Urinary bladder (tissue), 4 donors: Measurements from ENCODE around the gene WNT9B. TPM values are rescaled to one million over a fixed set of nuclear protein-coding genes. Genes with fewer than 3 reads are reported as not detected.

Source experiments
- DNase-seq: peaks from one replicate; pipeline ENCODE4 v3.0.0-alpha.2; 2015; ENCODE audit errors: extremely low spot score
- H3K27ac ChIP-seq: one replicate; pipeline ENCODE4 v1.5.1; 2013; ENCODE audit warnings: low read depth, mild to moderate bottlenecking, moderate library complexity
- H3K36me3 ChIP-seq: one replicate; pipeline ENCODE4 v1.6.1; 2013; ENCODE audit warnings: mild to moderate bottlenecking, moderate library complexity; ENCODE audit not compliant: insufficient read depth
- H3K4me1 ChIP-seq: one replicate; pipeline ENCODE4 v1.6.1; 2013; ENCODE audit warnings: mild to moderate bottlenecking, moderate library complexity; ENCODE audit not compliant: insufficient read depth
- H3K4me3 ChIP-seq: one replicate; pipeline ENCODE4 v1.5.1; 2013; ENCODE audit warnings: low read depth, low read length
- WGBS: extraction: QIAGEN DNeasy Blood & Tissue Kit; methylation state at CpG from one replicate; pipeline ENCODE4 v1.1.7; 2013; 5-methylcytosine and 5-hydroxymethylcytosine counted together
- polyA plus RNA-seq: library from polyadenylated mRNA; stranded (reverse); fragments of 200-250 nt; gene quantifications from one replicate; pipeline ENCODE4 v1.2.3, GENCODE V29; 2013
- total RNA-seq: library from RNA; depleted of rRNA; stranded (reverse); fragments of >200 nt; gene quantifications from one replicate; pipeline ENCODE4 v1.2.3, GENCODE V29; 2014
- donor health status: healthy with polysubstance abuse.
- donor health status: healthy.

Gene WNT9B
- total and polyA plus RNA-seq, 2 donors: 0.48 TPM; not detected in 1

DNA sequence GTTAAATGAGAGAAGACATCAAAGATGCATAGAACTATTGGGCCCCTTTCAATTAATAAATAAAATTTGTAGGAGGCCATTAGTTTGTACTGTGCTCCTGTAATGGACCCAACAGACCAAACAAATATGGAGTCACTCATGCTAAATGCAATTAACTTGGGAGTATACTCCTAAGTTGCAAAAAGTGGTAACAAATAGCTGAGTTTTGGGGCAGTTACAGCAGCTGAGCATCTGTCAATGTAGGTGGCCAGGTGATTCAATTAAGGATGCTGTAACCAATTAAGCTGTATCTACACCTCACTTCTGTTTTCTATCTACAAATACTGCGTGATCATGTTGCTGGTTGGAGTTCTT lies 34.9 kb downstream of the WNT9B start:
- no peak overlapping the region for H3K27ac ChIP-seq
- no peak for DNase-seq
- H3K4me3 ChIP-seq: no peak overlapping the region
- H3K4me1 ChIP-seq: no peaks in the 10 kb centered on the region
- WGBS: 90% methylated on average over 1 of the region's 1 CpG
- H3K36me3 ChIP-seq: no peaks in the 10 kb centered on the region

DNA sequence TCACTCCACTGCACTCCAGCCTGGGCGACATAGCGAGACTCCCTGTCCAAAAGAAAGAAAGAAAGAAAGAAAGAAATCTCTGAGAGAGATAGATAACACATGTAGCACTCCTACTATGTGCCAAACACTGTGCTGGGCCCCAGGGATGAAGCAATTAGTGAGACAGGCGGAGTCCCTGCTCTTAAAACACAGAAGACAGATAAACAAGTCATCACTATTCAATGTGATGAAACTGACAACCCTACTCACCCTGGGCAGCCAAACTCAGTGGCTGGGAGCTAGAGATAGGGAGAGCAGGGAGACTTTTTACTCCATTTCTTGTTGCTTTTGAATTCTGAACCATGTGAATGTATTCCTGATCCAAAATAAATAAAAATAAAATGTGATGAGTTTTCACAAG lies 36.3 kb downstream of the WNT9B start:
- no peak for DNase-seq
- Histone ChIP-seq H3K4me1 (no peaks in the 10 kb centered on the region), H3K36me3 (no peaks in the 10 kb centered on the region), H3K4me3 (no peak overlapping the region), H3K27ac (no peak overlapping the region)
- 79% methylated on average over 3 of the region's 3 CpGs for WGBS

DNA sequence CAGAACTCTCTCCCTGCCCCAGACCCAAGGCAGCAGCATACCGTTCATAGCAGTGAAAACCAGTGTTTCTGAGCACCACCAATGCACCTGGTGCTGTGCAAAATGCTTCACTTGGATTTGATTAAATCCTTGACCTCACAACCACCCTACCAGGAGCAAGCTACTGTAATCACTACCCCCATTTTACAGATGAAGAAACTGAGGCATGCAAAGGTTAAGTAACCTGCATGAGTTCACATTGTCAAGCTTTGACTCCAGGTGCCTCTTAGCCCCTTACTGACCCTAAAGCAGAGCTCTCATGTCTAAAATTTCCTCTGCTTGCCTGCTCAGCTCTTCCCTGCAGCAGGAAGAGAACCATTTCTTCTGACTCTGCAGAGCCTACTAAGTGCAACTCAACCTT lies 37.3 kb downstream of the WNT9B start:
- H3K4me3 ChIP-seq: no peak overlapping the region
- no peak for DNase-seq
- no peaks in the 10 kb centered on the region for H3K36me3 ChIP-seq
- no peaks in the 10 kb centered on the region for H3K4me1 ChIP-seq
- 73% methylated on average over 1 of the region's 1 CpG for WGBS
- no peak overlapping the region for H3K27ac ChIP-seq

DNA sequence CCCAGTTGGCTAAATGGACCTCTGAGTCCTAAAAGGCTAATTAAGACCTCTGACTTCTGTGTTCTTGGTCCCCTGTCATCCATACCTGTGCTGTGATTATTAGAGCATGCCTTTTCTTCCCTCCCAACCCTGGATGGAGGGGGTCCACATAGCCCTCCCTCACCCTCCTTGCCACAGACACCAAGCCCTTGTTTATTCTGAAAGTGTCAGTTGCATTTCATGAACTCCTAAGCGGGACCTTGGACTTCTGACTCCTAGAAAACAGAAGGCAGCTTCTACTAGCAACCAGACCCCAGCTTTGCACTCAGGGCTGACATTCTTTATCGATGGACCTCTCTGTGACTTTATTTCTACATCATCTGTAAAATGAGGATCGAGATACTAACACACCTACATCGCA lies 38.1 kb downstream of the WNT9B start:
- Histone ChIP-seq H3K4me1 (no peaks in the 10 kb centered on the region), H3K4me3 (no peak overlapping the region), H3K36me3 (no peaks in the 10 kb centered on the region), H3K27ac (no peak overlapping the region)
- WGBS: 74% methylated on average over 4 of the region's 4 CpGs
- no peak for DNase-seq

DNA sequence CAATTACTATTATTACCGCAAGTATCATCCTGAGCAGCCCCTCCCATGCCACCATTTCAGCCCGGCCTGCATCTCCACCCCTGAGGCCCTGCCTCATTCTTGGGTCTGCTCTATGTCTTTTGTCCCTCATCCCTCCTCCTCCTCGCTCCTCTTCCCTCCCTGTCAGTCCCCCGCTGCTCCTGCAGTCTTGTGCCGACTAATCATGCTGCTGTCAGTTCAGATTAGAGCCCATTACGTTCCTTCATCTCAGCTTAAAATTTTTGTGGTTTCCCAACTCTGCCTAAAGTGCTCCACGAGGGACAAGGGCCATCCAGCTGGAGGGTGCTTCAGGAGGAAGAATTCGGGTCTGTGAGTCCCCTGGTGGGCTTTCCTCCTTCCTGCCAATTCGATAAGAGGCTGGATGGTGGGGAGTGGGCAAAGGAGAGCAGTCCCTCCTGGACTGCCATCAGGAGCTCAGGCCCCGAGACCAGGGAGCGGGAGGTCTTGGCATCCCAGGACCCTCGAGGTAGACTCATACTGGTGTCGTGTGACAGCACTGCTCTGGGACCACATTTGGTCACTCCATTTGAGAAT lies 38.7 kb downstream of the WNT9B start:
- no peaks in the 10 kb centered on the region for H3K4me1 ChIP-seq
- no peak for DNase-seq

DNA sequence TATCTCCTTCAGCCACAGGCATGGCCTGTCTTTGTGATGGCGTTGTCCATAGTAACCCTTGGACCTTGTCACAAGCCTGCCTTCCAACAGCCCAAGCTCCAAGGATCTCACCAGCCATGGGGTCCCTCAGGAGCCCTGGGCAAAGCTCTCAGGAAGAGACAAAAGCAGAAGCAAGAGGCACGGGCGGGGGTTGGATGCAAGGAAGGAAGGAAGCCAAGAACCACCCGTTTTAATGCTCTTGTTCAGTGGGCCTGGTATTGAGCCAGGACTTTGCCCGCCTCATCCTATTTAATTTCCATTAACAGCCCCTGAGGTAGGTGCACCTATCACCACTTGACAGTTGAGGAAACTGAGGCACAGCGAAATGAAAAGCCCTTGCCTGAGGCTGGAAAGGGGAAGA lies 39.3 kb downstream of the WNT9B start:
- Histone ChIP-seq H3K27ac (no peak overlapping the region), H3K36me3 (no peaks in the 10 kb centered on the region), H3K4me1 (no peaks in the 10 kb centered on the region), H3K4me3 (no peak overlapping the region)
- DNase-seq: no peak
- WGBS: 63% methylated on average over 6 of the region's 6 CpGs

More for the DNA sequence above, 38.7 kb downstream of the WNT9B start:
- H3K27ac ChIP-seq: no peak overlapping the region
- no peaks in the 10 kb centered on the region for H3K36me3 ChIP-seq
- WGBS: 45% methylated on average over 13 of the region's 13 CpGs
- H3K4me3 ChIP-seq: no peak overlapping the region

DNA sequence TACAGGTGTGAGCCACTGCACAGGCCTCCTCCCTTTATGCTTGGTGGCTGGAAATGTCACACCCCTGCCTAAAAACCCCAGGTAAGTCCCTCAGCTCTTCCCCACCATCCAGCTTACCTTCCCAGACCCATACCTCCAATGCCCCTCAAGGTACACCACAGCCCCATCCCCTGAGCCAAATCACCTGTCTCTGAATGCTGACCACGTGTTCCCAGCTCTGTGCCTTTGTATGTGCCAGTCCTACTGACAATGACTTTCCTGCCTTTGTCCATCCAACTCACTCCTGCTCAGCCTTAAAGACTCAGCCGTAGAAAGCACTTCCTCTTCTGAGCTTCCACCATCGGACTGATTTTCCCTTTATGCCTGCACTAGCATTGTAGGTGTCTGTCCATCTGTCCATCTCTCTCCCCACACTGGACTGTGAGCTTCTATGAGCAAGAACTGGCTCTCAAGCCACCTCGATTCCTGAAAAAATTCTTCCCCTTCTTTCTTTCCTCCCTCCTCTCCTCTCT lies 40.9 kb downstream of the WNT9B start:
- Histone ChIP-seq H3K4me1 (no peaks in the 10 kb centered on the region), H3K27ac (no peak overlapping the region), H3K4me3 (no peak overlapping the region), H3K36me3 (no peaks in the 10 kb centered on the region)
- WGBS: 64% methylated on average over 4 of the region's 4 CpGs
- DNase-seq: no peak

DNA sequence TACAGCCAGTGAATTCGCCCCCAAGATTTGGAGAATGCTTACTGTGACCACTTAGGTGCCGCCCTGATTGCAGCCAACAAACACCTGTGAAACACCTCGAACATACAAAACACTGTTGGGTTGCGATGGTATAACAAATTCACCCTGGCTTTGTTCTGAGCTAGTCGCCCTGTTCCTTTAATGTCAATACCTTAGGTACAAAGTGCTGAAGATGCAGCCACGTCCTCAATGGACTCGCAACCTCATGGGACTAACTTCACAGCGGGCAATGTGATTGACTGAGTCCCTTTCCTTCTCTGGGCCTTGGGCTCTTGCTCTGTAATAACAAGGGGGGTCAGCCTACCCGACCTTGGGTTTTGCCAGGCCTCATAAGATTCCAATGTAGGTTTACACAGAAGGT lies 42.6 kb downstream of the WNT9B start:
- H3K4me3 ChIP-seq: no peak overlapping the region
- no peak for DNase-seq
- H3K4me1 ChIP-seq: no peaks in the 10 kb centered on the region
- 81% methylated on average over 9 of the region's 9 CpGs for WGBS
- H3K36me3 ChIP-seq: no peaks in the 10 kb centered on the region
- H3K27ac ChIP-seq: no peak overlapping the region

DNA sequence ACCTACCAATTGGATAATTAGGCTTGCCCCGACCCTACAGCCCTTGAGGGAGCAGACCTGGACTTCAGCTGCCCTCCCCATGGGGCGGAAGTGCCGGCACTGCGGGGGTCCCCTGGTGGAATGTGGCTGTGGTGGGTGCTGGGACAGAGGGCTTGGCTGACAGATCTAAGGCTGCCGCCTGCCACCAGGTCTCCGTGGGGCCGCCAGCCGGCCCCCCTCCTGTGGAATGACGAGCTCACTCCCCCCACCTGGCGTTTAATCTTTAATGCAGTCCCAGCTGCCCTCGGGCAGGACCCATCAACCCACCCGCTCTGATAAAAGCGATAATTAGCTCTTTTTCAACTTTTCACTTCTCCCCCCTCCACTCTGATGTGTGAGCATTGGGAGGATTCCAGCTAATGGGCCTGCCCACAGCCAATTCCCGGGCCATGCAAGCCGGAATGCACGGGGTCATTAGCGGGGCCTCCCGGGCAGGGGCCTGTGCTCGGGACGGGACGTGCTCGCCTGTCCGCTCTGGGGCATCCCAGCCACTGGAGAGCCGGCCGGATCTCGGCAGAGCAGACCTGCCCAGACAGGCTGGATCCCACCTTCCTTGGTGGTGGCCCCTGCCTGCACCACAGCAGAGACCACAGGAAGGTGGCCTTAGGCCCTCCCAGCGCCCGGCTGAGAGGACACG lies 43.2 kb downstream of the WNT9B start:
- Histone ChIP-seq H3K27ac (no peak overlapping the region), H3K4me3 (no peak overlapping the region), H3K4me1 (no peaks in the 10 kb centered on the region), H3K36me3 (no peaks in the 10 kb centered on the region)
- DNase-seq: no peak
- 30% methylated on average over 29 of the region's 29 CpGs for WGBS

DNA sequence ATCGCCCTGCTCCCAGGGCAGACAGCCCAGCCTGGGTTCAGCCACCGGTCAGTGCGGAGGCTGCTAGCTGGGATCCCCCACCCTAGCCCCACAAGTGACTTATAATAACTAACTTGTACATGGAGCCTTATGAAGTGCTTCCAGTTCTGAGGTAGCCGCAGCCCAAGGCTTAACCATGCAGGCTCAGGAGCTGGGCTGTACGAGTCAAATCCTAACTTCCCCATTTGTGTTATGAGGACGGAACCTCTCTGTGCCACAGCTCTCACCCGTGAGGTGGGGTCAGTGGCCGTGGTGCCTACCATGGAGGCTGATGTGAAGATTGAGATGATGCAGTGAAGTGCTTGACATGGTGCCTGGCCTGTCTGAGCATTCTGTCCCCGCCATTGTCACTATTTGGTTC lies 43.8 kb downstream of the WNT9B start:
- no peak for DNase-seq
- Histone ChIP-seq H3K4me1 (no peaks in the 10 kb centered on the region), H3K36me3 (no peaks in the 10 kb centered on the region), H3K27ac (no peak overlapping the region), H3K4me3 (no peak overlapping the region)
- WGBS: 77% methylated on average over 9 of the region's 9 CpGs

DNA sequence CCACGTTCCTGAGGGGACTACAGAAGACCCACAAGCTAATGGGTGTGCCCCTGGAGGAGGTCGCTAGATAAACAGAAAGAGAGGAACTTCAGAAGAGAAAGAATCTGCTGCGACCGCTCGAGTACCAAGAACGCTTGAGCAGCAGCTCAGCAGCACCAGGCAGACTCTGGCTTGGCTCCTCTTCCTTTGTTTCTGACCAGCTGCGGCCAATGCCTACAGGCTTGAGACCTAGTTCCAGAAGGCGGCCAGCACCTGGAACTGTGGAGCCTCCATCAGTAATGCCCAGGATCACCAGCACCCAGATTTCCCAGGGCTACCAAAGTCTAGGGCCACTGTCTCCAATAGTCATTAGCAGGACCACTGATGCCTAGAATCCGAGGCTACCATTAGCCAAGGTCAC lies 45.6 kb downstream of the WNT9B start:
- Histone ChIP-seq H3K27ac (no peak overlapping the region), H3K4me3 (no peak overlapping the region), H3K36me3 (no peaks in the 10 kb centered on the region), H3K4me1 (no peaks in the 10 kb centered on the region)
- WGBS: 84% methylated on average over 9 of the region's 9 CpGs
- no peak for DNase-seq

DNA sequence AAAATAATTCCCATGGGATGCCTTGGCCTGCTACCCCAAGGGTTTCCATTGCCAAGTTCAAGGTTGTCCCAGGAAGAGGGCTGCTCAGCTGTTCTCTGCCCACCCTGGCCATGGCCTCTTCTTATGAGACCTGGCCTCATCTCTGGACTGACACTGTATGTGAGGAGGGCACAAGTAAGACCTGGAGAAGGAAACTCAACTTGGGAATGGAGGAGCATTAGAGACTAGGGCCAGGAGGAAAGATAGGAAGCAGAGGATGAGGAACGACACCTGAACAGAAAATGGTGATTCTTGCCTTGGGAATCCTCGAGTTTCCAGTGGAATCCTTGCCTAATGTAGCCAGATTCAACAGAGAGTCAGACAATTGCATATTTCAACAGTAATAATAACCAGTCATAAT lies 47.0 kb downstream of the WNT9B start:
- H3K4me1 ChIP-seq: no peaks in the 10 kb centered on the region
- no peak overlapping the region for H3K4me3 ChIP-seq
- 65% methylated on average over 2 of the region's 2 CpGs for WGBS
- no peak overlapping the region for H3K27ac ChIP-seq
- no peak for DNase-seq
- H3K36me3 ChIP-seq: no peaks in the 10 kb centered on the region

DNA sequence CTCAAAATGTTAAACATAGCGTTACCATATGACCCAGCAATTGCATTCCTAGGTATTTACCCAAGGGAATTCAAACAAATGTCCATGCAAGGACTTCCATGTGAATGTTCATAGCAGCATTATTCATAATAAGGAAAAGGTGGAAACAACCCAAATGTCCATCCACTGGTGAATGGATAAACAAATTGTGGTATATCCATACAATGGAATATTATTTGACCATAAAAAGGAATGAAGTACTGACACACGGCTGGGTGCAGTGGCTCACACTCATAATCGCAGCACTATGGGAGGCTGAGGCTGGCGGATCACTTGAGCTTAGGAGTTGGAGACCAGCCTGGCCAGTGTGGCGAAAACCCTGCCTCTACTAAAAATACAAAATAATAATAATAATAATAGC lies 47.5 kb downstream of the WNT9B start:
- WGBS: 94% methylated on average over 5 of the region's 5 CpGs
- Histone ChIP-seq H3K27ac (no peak overlapping the region), H3K4me1 (no peaks in the 10 kb centered on the region)

DNA sequence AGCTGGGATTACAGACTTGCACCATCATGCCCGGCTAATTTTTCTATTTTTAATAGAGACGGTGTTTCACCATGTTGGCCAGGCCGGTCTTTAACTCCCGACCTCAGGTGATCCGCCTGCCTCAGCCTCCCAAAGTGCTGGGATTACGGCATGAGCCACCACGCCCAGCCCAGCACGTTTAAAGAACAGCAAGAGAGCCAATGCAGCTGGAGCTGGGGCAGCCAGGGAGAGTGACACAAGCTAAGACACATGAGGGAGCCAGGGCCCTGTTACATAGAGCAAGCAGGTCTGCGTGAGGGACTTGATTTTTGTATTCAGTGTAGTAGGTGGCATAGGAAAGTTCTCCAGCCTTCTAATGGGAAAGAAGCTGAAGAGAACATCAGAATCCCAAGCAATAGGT lies 49.9 kb downstream of the WNT9B start:
- H3K36me3 ChIP-seq: no peaks in the 10 kb centered on the region
- H3K4me1 ChIP-seq: no peaks in the 10 kb centered on the region
- H3K27ac ChIP-seq: no peak overlapping the region
- WGBS: 69% methylated on average over 9 of the region's 9 CpGs
- DNase-seq: no peak
- no peak overlapping the region for H3K4me3 ChIP-seq

More for the DNA sequence above, 47.5 kb downstream of the WNT9B start:
- H3K36me3 ChIP-seq: no peaks in the 10 kb centered on the region
- DNase-seq: no peak
- no peak overlapping the region for H3K4me3 ChIP-seq
